ENCODE measurements around the gene SLIT1.

DNA sequence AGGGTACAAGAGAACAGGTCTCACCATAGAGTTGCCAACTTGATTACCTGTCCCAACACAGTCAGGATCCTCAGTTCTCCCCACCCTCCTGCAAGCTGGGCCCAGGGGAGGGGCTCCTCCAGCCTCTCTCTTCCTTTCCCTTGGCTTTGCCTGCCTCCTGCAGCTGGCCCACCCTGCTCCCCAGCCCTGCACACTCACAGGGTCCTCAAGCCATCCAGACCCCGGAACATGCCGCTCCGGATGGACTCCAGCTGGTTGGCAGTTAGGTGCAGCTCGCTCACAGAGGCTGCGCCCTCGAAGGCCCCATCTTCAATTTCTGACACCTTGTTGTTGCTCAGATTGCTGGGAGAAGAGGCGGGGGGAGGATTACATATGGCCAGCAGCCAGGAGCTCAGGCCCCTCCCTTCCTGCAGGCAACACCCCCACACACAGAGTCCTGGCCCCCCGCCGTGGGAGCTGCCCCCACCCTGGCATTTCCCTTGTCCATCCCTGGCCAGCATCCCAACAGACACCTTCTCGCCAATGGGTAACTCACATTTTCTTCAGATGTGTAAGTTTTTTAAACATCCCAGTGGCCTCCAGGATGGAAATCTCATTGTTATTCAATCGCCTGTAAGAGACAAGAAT lies 139.2 kb downstream of the SLIT1 start:
- TF ChIP-seq, protein P1, sequence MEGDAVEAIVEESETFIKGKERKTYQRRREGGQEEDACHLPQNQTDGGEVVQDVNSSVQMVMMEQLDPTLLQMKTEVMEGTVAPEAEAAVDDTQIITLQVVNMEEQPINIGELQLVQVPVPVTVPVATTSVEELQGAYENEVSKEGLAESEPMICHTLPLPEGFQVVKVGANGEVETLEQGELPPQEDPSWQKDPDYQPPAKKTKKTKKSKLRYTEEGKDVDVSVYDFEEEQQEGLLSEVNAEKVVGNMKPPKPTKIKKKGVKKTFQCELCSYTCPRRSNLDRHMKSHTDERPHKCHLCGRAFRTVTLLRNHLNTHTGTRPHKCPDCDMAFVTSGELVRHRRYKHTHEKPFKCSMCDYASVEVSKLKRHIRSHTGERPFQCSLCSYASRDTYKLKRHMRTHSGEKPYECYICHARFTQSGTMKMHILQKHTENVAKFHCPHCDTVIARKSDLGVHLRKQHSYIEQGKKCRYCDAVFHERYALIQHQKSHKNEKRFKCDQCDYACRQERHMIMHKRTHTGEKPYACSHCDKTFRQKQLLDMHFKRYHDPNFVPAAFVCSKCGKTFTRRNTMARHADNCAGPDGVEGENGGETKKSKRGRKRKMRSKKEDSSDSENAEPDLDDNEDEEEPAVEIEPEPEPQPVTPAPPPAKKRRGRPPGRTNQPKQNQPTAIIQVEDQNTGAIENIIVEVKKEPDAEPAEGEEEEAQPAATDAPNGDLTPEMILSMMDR (conservative IDR thresholded peaks at IDR 0.05): no peak
- no peak for TF ChIP-seq ZFX (IDR thresholded peaks at IDR 0.05)

Data from C4-2B (cell line).